ENCODE results near the gene ILDR1.
A peak's percentile ranks its signal among the peaks of the same experiment; 100 is the strongest.

GRCh38 chr3:121995161-121996137 is 26.6 kb downstream of the ILDR1 start:
- TF ChIP-seq CTCF (IDR thresholded peaks at IDR 0.05; ENCODE audit: insufficient read depth, low read length, poor library complexity, severe bottlenecking) (peak; percentile 81), EZH2phosphoT487 (conservative IDR thresholded peaks at IDR 0.05; ENCODE audit: low read length) (no peak)
